GM19452 (cell line): ENCODE data around the gene TSPAN15.

Source experiments
- ATAC-seq: cut with Tn5 transposase; IDR thresholded peaks from one replicate; pipeline ENCODE4 v1.9.1; 2021; ENCODE audit not compliant: unreplicated experiment

The TSPAN15 gene

GRCh38 chr10:69416695-69417094 lies 34.6 kb upstream of the TSPAN15 start, which contains the start of gene TACR2:
TACR2 (minus strand) TSS chr10:69416918; CDS start chr10:69416323, 595 bp downstream.
- no peak for ATAC-seq

- ATAC-seq: no peak
Measured at GRCh38 chr10:69417542-69417941, 33.7 kb upstream of the TSPAN15 start.

GRCh38 chr10:69418052-69418752 lies 33.1 kb upstream of the TSPAN15 start:
- no peak for ATAC-seq

GRCh38 chr10:69419096-69419743 lies 32.0 kb upstream of the TSPAN15 start:
- no peak for ATAC-seq

GRCh38 chr10:69419744-69420126 lies 31.5 kb upstream of the TSPAN15 start:
- ATAC-seq: no peak

- ATAC-seq: no peak
Measured at GRCh38 chr10:69421611-69422308, 29.5 kb upstream of the TSPAN15 start.

- no peak for ATAC-seq
Measured at GRCh38 chr10:69422676-69423075, 28.6 kb upstream of the TSPAN15 start.

GRCh38 chr10:69425041-69425440 lies 26.2 kb upstream of the TSPAN15 start:
- ATAC-seq: no peak

GRCh38 chr10:69425511-69426298 lies 25.6 kb upstream of the TSPAN15 start:
- ATAC-seq: no peak

GRCh38 chr10:69426376-69426727 lies 24.9 kb upstream of the TSPAN15 start:
- no peak for ATAC-seq

GRCh38 chr10:69428165-69428564 lies 23.1 kb upstream of the TSPAN15 start:
- ATAC-seq: no peak

GRCh38 chr10:69434169-69434568 lies 17.1 kb upstream of the TSPAN15 start:
- ATAC-seq: no peak

- no peak for ATAC-seq
Measured at GRCh38 chr10:69434926-69435325, 16.3 kb upstream of the TSPAN15 start.

GRCh38 chr10:69435966-69436520 lies 15.2 kb upstream of the TSPAN15 start:
- no peak for ATAC-seq

- ATAC-seq: no peak
Measured at GRCh38 chr10:69437321-69438259, 13.7 kb upstream of the TSPAN15 start.

GRCh38 chr10:69438536-69439349 lies 12.5 kb upstream of the TSPAN15 start:
- no peak for ATAC-seq

GRCh38 chr10:69439350-69439739 lies 11.9 kb upstream of the TSPAN15 start:
- no peak for ATAC-seq

- no peak for ATAC-seq
Measured at GRCh38 chr10:69439813-69440506, 11.3 kb upstream of the TSPAN15 start.

GRCh38 chr10:69443354-69443753 lies 7.9 kb upstream of the TSPAN15 start:
- no peak for ATAC-seq
